ENCODE results near the gene DOLK. TPM values are rescaled to one million over a fixed set of nuclear protein-coding genes. Genes with fewer than 3 reads are reported as not detected.

The DOLK gene
- polyA plus RNA-seq, 1 donor (not counting 4 experiments of a cell fraction or from before 2014, with no cell fraction given), result 21.8 TPM

DNA sequence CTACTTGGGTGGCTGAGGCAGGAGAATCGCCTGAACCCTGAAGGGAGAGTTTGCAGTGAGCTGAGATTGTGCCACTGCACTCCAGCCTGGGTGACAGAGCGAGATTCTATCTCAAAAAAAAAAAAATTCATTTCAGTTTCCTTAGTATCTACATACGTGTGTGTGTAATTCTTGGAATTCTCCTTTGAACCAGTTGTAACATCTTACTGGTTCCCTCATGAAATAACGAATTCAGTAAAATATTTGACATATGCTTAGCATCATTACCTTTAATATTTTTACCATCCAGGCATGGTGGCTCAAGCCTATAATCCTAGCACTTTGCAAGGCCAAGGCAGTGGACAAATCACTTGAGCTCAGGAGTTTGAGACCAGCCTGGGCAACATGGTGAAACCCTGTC, 17.8 kb downstream of the DOLK start:
- H3K27ac ChIP-seq (ENCODE audit: control insufficient read depth, insufficient read depth, low read length), result no peak overlapping the region
- no peaks in the 10 kb centered on the region for H3K27me3 ChIP-seq (ENCODE audit: control insufficient read depth, extremely low read depth, insufficient read depth, low read length)
- H3K9me1 ChIP-seq (ENCODE audit: control insufficient read depth, extremely low read depth, insufficient read depth, low read length), result no peaks in the 10 kb centered on the region
- dilution Hi-C loops (cut with MboI; ENCODE audit: extremely low pct_ligation_motif_present, low sequenced_read_pairs), result no loop called here
- peaks cover 13% of the 10 kb centered on the region for H3K4me1 ChIP-seq (ENCODE audit: control insufficient read depth, extremely low read depth, insufficient read depth, low read length)
- H3K36me3 ChIP-seq (ENCODE audit: control insufficient read depth in 2 of 2, extremely low read depth in 1 of 2, insufficient read depth in 2 of 2, low read length in 2 of 2), result no peaks in the 10 kb centered on the region
- no peaks in the 10 kb centered on the region for H3K79me2 ChIP-seq (ENCODE audit: control insufficient read depth, insufficient read depth, low read length)
- no peaks in the 10 kb centered on the region for H3K9me3 ChIP-seq (ENCODE audit: control insufficient read depth, low read depth, low read length)
- no peak overlapping the region for H3K4me2 ChIP-seq (ENCODE audit: control insufficient read depth, extremely low read depth, insufficient read depth, low read depth, low read length)
- H3K4me3 ChIP-seq (ENCODE audit: control insufficient read depth in 2 of 3, extremely low read depth in 1 of 3, insufficient read depth in 2 of 3, low read depth in 1 of 3, low read length in 3 of 3), result no peak overlapping the region
- H2AFZ ChIP-seq (ENCODE audit: control insufficient read depth, low read length), result no peak overlapping the region
- H3K9ac ChIP-seq (ENCODE audit: control insufficient read depth, extremely low read depth, insufficient read depth, low read length), result no peak overlapping the region
- DNase-seq (ENCODE audit: low read depth, low spot score) (no peak), FAIRE-seq (no peak)
- TF ChIP-seq EZH2 (IDR thresholded peaks at IDR 0.05; ENCODE audit: low read length) (no peak), CTCF (optimal IDR thresholded peaks at IDR 0.05 in 1 of 3, IDR thresholded peaks at IDR 0.05 in 1 of 3, conservative IDR thresholded peaks at IDR 0.05 in 1 of 3; ENCODE audit: extremely low read depth in 1 of 3, insufficient read depth in 2 of 3, low read length in 3 of 3) (no peak)
- no peaks in the 10 kb centered on the region for H4K20me1 ChIP-seq (ENCODE audit: control insufficient read depth, extremely low read depth, insufficient read depth, low read length)

GRCh38 chr9:128928624-128929023, 18.8 kb downstream of the DOLK start:
- Histone ChIP-seq H3K9ac (ENCODE audit: control insufficient read depth, extremely low read depth, insufficient read depth, low read length) (no peak overlapping the region), H2AFZ (ENCODE audit: control insufficient read depth, low read length) (no peak overlapping the region), H3K4me2 (ENCODE audit: control insufficient read depth, extremely low read depth, insufficient read depth, low read depth, low read length) (no peak overlapping the region), H3K9me3 (ENCODE audit: control insufficient read depth, low read depth, low read length) (no peaks in the 10 kb centered on the region), H3K79me2 (ENCODE audit: control insufficient read depth, insufficient read depth, low read length) (no peaks in the 10 kb centered on the region), H3K4me3 (ENCODE audit: control insufficient read depth in 2 of 3, extremely low read depth in 1 of 3, insufficient read depth in 2 of 3, low read depth in 1 of 3, low read length in 3 of 3) (no peak overlapping the region), H3K9me1 (ENCODE audit: control insufficient read depth, extremely low read depth, insufficient read depth, low read length) (no peaks in the 10 kb centered on the region), H3K4me1 (ENCODE audit: control insufficient read depth, extremely low read depth, insufficient read depth, low read length) (peaks cover 13% of the 10 kb centered on the region), H4K20me1 (ENCODE audit: control insufficient read depth, extremely low read depth, insufficient read depth, low read length) (no peaks in the 10 kb centered on the region), H3K36me3 (ENCODE audit: control insufficient read depth in 2 of 2, extremely low read depth in 1 of 2, insufficient read depth in 2 of 2, low read length in 2 of 2) (no peaks in the 10 kb centered on the region), H3K27me3 (ENCODE audit: control insufficient read depth, extremely low read depth, insufficient read depth, low read length) (no peaks in the 10 kb centered on the region), H3K27ac (ENCODE audit: control insufficient read depth, insufficient read depth, low read length) (no peak overlapping the region)
- TF ChIP-seq CTCF (optimal IDR thresholded peaks at IDR 0.05 in 1 of 3, IDR thresholded peaks at IDR 0.05 in 1 of 3, conservative IDR thresholded peaks at IDR 0.05 in 1 of 3; ENCODE audit: extremely low read depth in 1 of 3, insufficient read depth in 2 of 3, low read length in 3 of 3) (no peak), EZH2 (IDR thresholded peaks at IDR 0.05; ENCODE audit: low read length) (no peak)
- no peak for FAIRE-seq
- no peak for DNase-seq (ENCODE audit: low read depth, low spot score)
- dilution Hi-C loops (cut with MboI; ENCODE audit: extremely low pct_ligation_motif_present, low sequenced_read_pairs), result no loop called here

Data from keratinocyte (primary cell).